ENCODE data around the gene NAV2.

The NAV2 gene

DNA sequence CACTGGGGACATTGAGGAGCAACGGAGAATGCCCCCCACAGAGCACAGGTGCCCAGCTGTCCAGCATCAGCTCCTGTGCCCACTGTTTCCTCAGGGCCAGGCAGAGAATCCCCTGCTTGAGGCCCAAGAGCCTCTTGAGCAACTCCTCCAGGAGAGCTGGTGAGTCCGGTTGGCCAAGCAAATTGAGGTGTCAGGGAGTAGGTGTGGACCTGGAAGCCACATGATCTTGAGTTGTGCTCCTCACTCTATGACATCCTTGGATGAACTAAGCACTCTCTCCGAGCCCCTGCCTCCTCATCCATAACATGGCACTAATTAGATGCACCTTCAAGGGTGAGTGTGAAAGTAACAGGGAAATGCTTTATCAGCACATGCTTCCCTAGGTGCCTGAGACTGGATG, 326.3 kb downstream of the NAV2 start:
- H3K9ac ChIP-seq (ENCODE audit: low read depth, low read length), result no peak overlapping the region
- ATAC-seq (ENCODE audit: insufficient read depth, low read depth) (no peak), DNase-seq (no peak)
- H3K9me3 ChIP-seq (ENCODE audit: insufficient read depth, low read length, severe bottlenecking), result no peaks in the 10 kb centered on the region
- no peaks in the 10 kb centered on the region for H3K36me3 ChIP-seq (ENCODE audit: insufficient read depth, low read length)
- no peak overlapping the region for H3K4me2 ChIP-seq (ENCODE audit: insufficient read depth, low read length)
- no peak for TF ChIP-seq EZH2 (IDR thresholded peaks at IDR 0.05; ENCODE audit: borderline replicate concordance, low read depth, low read length, severe bottlenecking)
- no peak for TF ChIP-seq CTCF (IDR thresholded peaks at IDR 0.05; ENCODE audit: borderline replicate concordance, extremely low read depth, low read length, poor library complexity, severe bottlenecking)
- H2AFZ ChIP-seq (ENCODE audit: low read depth, low read length), result no peak overlapping the region
- no peaks in the 10 kb centered on the region for H4K20me1 ChIP-seq (ENCODE audit: insufficient read depth, low read length)
- peaks cover 12% of the 10 kb centered on the region for H3K27me3 ChIP-seq (ENCODE audit: insufficient read depth, low read length, poor library complexity)
- H3K4me3 ChIP-seq (ENCODE audit: low read depth in 1 of 2, low read length in 2 of 2), result no peak overlapping the region
- no peaks in the 10 kb centered on the region for H3K79me2 ChIP-seq (ENCODE audit: insufficient read depth, low read length)
- H3K27ac ChIP-seq (ENCODE audit: low read length), result no peak overlapping the region
- H3K4me1 ChIP-seq (ENCODE audit: insufficient read depth, low read length), result no peaks in the 10 kb centered on the region

DNA sequence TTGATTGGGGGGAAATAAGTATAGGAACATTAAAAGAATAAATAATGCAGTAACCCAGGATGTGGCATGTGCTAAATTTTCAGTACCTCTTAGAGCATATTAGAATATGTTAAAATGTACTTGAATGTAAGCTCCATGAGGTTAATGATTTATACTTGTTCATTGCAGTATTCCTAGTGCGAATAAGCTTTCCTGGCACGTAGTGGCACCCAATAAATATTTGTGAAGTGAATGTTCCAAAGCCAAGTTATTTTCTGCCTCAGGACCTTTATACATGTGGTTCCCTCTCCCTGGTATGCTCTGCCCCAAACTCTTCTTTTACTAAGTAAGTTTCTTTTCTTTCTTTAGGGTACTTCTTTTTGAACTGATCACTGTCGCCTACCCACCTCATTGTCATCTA, 328.9 kb downstream of the NAV2 start:
- no peak overlapping the region for H3K27ac ChIP-seq (ENCODE audit: low read length)

DNA sequence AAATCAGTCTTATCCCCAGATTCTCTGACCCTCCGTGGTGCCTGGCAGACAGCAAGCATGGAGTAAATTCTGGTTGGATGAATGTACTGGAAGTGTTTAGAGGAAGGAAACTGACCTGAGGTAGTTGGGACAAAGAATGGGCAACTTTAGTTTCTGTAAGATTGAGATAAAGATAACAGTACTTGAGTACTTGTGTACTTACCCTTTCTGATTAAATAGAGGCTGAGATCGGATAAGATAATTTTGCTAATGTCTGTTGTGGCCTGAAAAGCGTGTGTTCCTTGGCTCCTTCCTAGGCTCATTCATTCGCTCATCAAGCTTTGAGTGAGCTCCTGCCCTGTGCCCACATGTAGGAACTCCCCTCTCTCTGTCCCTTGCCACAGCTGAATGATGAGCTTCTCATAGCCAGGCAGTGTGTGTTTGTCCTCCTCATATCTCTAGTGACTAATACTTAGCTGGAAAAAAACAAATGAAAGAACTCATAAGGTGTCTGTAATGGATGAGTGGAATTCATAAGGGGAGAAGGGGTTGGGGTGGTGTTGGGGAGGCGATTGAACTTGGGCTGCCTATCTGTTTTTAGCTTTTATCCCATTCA, 329.5 kb downstream of the NAV2 start:
- H3K36me3 ChIP-seq (ENCODE audit: insufficient read depth, low read length), result no peaks in the 10 kb centered on the region
- H2AFZ ChIP-seq (ENCODE audit: low read depth, low read length), result no peak overlapping the region
- no peak for ATAC-seq (ENCODE audit: insufficient read depth, low read depth)
- H3K4me1 ChIP-seq (ENCODE audit: insufficient read depth, low read length), result no peaks in the 10 kb centered on the region
- H3K9me3 ChIP-seq (ENCODE audit: insufficient read depth, low read length, severe bottlenecking), result no peaks in the 10 kb centered on the region
- H3K4me2 ChIP-seq (ENCODE audit: insufficient read depth, low read length), result no peak overlapping the region
- no peak overlapping the region for H3K27ac ChIP-seq (ENCODE audit: low read length)
- no peak overlapping the region for H3K4me3 ChIP-seq (ENCODE audit: low read depth in 1 of 2, low read length in 2 of 2)
- H3K79me2 ChIP-seq (ENCODE audit: insufficient read depth, low read length), result no peaks in the 10 kb centered on the region
- H4K20me1 ChIP-seq (ENCODE audit: insufficient read depth, low read length), result no peaks in the 10 kb centered on the region
- no peak for DNase-seq
- H3K27me3 ChIP-seq (ENCODE audit: insufficient read depth, low read length, poor library complexity), result peaks cover 12% of the 10 kb centered on the region
- H3K9ac ChIP-seq (ENCODE audit: low read depth, low read length), result no peak overlapping the region
- no peak for TF ChIP-seq EZH2 (IDR thresholded peaks at IDR 0.05; ENCODE audit: borderline replicate concordance, low read depth, low read length, severe bottlenecking)
- no peak for TF ChIP-seq CTCF (IDR thresholded peaks at IDR 0.05; ENCODE audit: borderline replicate concordance, extremely low read depth, low read length, poor library complexity, severe bottlenecking)

More for the DNA sequence above, 328.9 kb downstream of the NAV2 start:
- Histone ChIP-seq H3K4me1 (ENCODE audit: insufficient read depth, low read length) (no peaks in the 10 kb centered on the region), H3K79me2 (ENCODE audit: insufficient read depth, low read length) (no peaks in the 10 kb centered on the region), H2AFZ (ENCODE audit: low read depth, low read length) (no peak overlapping the region), H3K27me3 (ENCODE audit: insufficient read depth, low read length, poor library complexity) (peaks cover 12% of the 10 kb centered on the region), H3K9me3 (ENCODE audit: insufficient read depth, low read length, severe bottlenecking) (no peaks in the 10 kb centered on the region), H3K4me2 (ENCODE audit: insufficient read depth, low read length) (no peak overlapping the region), H3K4me3 (ENCODE audit: low read depth in 1 of 2, low read length in 2 of 2) (no peak overlapping the region), H4K20me1 (ENCODE audit: insufficient read depth, low read length) (no peaks in the 10 kb centered on the region), H3K9ac (ENCODE audit: low read depth, low read length) (no peak overlapping the region), H3K36me3 (ENCODE audit: insufficient read depth, low read length) (no peaks in the 10 kb centered on the region)
- no peak for DNase-seq
- ATAC-seq (ENCODE audit: insufficient read depth, low read depth), result no peak
- no peak for TF ChIP-seq EZH2 (IDR thresholded peaks at IDR 0.05; ENCODE audit: borderline replicate concordance, low read depth, low read length, severe bottlenecking)
- TF ChIP-seq CTCF (IDR thresholded peaks at IDR 0.05; ENCODE audit: borderline replicate concordance, extremely low read depth, low read length, poor library complexity, severe bottlenecking), result no peak

Data from DND-41 (cell line).